GM18870 (cell line): ENCODE results near the gene BOC.

Experiments
- ATAC-seq: cut with Tn5 transposase; IDR thresholded peaks from one replicate; pipeline ENCODE4 v1.9.1; 2021; ENCODE audit warnings: moderate library complexity; ENCODE audit not compliant: unreplicated experiment

The BOC gene

GRCh38 chr3:113285226-113285625 is 73.9 kb downstream of the BOC start:
- no peak for ATAC-seq

GRCh38 chr3:113285741-113286140 is 74.4 kb downstream of the BOC start:
- no peak for ATAC-seq

GRCh38 chr3:113286524-113286923 is 75.2 kb downstream of the BOC start:
- ATAC-seq = no peak

- no peak for ATAC-seq
Measured at GRCh38 chr3:113287111-113287802, 75.9 kb downstream of the BOC start.

GRCh38 chr3:113287803-113288648 is 76.7 kb downstream of the BOC start:
- no peak for ATAC-seq

- ATAC-seq = no peak
Measured at GRCh38 chr3:113288881-113289280, 77.5 kb downstream of the BOC start.

GRCh38 chr3:113291572-113291971 is 80.2 kb downstream of the BOC start:
- ATAC-seq = no peak

GRCh38 chr3:113292933-113293332 is 81.6 kb downstream of the BOC start:
- no peak for ATAC-seq

- ATAC-seq = no peak
Measured at GRCh38 chr3:113293348-113293747, 82.0 kb downstream of the BOC start.

- ATAC-seq = no peak
Measured at GRCh38 chr3:113295463-113295862, 84.1 kb downstream of the BOC start.

- ATAC-seq = no peak
Measured at GRCh38 chr3:113297287-113297686, 85.9 kb downstream of the BOC start.

GRCh38 chr3:113297841-113298240 is 86.5 kb downstream of the BOC start:
- ATAC-seq = no peak

GRCh38 chr3:113300596-113300995 is 89.2 kb downstream of the BOC start:
- ATAC-seq = no peak

- ATAC-seq = no peak
Measured at GRCh38 chr3:113304102-113304501, 92.7 kb downstream of the BOC start.

- ATAC-seq = no peak
Measured at GRCh38 chr3:113304856-113305540, 93.6 kb downstream of the BOC start.

GRCh38 chr3:113310960-113311359 is 99.6 kb downstream of the BOC start:
- ATAC-seq = no peak

GRCh38 chr3:113312416-113312815 is 101.1 kb downstream of the BOC start:
- no peak for ATAC-seq

GRCh38 chr3:113314923-113315322 is 103.6 kb downstream of the BOC start:
- ATAC-seq = no peak

- ATAC-seq = no peak
Measured at GRCh38 chr3:113329757-113330156, 118.4 kb downstream of the BOC start.

- no peak for ATAC-seq
Measured at GRCh38 chr3:113330742-113331141, 119.4 kb downstream of the BOC start.

- ATAC-seq = no peak
Measured at GRCh38 chr3:113331187-113331586, 119.8 kb downstream of the BOC start.
